Measurements from ENCODE around the gene RNF135.
"Not testable (repeated sequence)": the region's sequence is repeated elsewhere in the genome, so short reads cannot be mapped to it uniquely, and the experiment has no call there.

The RNF135 gene

GRCh38 chr17:31004160-31004559 is 33.3 kb downstream of the RNF135 start:
- DNase-seq, result no peak

- DNase-seq, result no peak
Observed at GRCh38 chr17:31007695-31008373, 37.0 kb downstream of the RNF135 start.

GRCh38 chr17:31008374-31009041 is 37.7 kb downstream of the RNF135 start:
- peak; percentile 59 for DNase-seq

- peak; percentile 15 for DNase-seq
Observed at GRCh38 chr17:31009042-31009702, 38.3 kb downstream of the RNF135 start.

GRCh38 chr17:31010014-31010413 is 39.2 kb downstream of the RNF135 start:
- DNase-seq, result not testable (repeated sequence)

- no peak for DNase-seq
Observed at GRCh38 chr17:31013844-31014243, 43.0 kb downstream of the RNF135 start.

- DNase-seq, result no peak
Observed at GRCh38 chr17:31015639-31016038, 44.8 kb downstream of the RNF135 start.

- DNase-seq, result no peak
Observed at GRCh38 chr17:31019004-31019403, 48.2 kb downstream of the RNF135 start.

GRCh38 chr17:31023171-31023570 is 52.3 kb downstream of the RNF135 start:
- DNase-seq, result not testable (repeated sequence)

- DNase-seq, result no peak
Observed at GRCh38 chr17:31031841-31032240, 61.0 kb downstream of the RNF135 start.

- not testable (repeated sequence) for DNase-seq
Observed at GRCh38 chr17:31035611-31036010, 64.8 kb downstream of the RNF135 start.

GRCh38 chr17:31040837-31041236 is 70.0 kb downstream of the RNF135 start:
- DNase-seq, result not testable (repeated sequence)

- DNase-seq, result not testable (repeated sequence)
Observed at GRCh38 chr17:31042378-31042777, 71.5 kb downstream of the RNF135 start.

- DNase-seq, result not testable (repeated sequence)
Observed at GRCh38 chr17:31046856-31047425, 76.1 kb downstream of the RNF135 start.

- no peak for DNase-seq
Observed at GRCh38 chr17:31048142-31048541, 77.3 kb downstream of the RNF135 start.

GRCh38 chr17:31048780-31049179 is 77.9 kb downstream of the RNF135 start:
- DNase-seq, result no peak
